Kidney capillary endothelial cell (primary cell): ENCODE results near the gene MRPS18C.
"Not testable (repeated sequence)": the region's sequence is repeated elsewhere in the genome, so short reads cannot be mapped to it uniquely, and the experiment has no call there.

Experiments
- DNase-seq: peaks from one replicate; pipeline ENCODE4 v3.0.0-alpha.2; 2018; ENCODE audit warnings: low spot score

Gene MRPS18C

DNA sequence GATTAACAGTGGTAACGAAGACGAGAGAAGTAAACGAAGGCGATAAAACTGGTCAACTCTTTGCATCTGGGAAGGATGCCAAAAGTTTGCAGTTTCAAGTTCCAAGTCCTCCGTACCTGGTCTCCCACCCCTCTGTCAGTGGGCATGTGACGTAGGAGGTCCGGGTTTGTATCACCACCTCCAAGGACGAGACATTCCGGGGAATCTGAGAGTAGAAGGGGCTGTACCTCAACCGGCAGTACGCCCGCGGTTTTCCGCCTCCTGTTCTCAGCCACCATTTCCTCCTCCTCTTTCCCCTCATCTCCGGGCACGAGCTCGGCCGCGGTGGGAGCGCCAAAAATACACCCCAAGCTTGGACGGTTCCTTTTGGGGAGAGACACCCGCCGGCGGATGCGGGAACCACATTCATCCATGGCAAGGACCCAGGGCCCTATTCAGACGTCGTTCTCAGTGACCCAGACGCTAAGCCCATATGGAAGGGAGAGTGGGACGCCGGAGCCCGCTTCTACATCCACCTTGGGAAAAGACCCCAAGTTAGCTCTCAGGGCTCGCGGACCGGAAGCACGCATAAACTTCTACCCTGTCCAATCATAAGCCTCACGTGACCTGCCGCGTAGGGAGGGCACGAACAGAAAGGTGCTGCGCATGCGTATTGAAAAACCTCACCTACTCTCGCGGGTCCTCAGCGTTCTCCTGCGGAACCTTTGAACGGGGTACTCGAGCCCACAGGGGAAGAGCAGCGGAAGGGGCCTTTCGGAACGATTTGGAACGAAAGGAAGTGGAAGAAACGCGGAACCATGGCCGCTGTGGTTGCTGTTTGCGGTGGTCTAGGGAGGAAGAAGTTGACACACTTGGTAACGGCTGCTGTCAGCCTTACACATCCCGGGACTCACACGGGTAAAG is at the start of gene MRPS18C, which contains the start of gene HELQ:
TSS of gene MRPS18C (plus strand) at position 778 of the 903 bp plus-strand sequence. CDS start at position 798, 20 bp downstream.
TSS of gene HELQ (minus strand) at position 543 of the 903 bp plus-strand sequence. CDS start at position 413, 130 bp downstream.
- DNase-seq: peak; percentile 99

DNA sequence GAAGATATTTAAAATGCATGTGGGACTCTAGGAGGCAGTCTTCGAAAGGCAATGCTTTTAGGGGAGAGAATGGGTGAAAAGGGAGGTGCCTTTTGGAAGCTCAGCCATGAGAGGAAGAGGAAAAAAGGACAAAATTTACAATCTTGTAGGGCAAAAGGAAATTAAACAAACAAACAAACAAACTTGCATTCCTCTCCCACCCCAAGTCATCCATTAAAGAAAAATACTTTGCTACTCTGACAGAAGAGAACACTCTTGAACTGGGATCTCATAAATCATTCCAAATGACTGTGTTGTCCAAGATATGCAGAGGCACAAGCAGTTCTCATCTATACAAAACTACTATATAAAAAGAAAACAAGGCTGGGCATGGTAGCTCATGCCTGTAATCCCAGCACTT is 47.0 kb upstream of the MRPS18C start:
- no peak for DNase-seq

GRCh38 chr4:83413676-83414075 is 42.2 kb upstream of the MRPS18C start:
- no peak for DNase-seq

DNA sequence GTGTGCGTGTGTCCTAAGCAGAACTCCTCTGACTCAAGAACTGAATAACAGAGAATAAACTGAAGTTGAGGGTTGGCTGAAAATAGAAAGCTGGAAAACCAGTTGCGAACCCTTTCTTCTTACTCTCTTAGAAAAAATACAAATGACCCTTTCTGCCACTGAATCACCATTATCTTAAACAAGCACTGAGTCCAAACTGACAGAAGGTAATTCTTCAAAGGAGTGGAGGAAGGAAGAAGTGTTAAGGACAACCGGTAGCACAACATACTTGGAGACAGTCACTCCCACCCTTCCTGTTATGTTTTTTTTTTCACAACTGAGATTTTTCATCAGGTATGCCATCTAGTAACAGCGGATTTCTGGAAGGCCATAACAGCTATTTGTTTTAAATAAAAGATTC is 38.3 kb upstream of the MRPS18C start:
- DNase-seq: no peak

- DNase-seq: no peak
Observed at GRCh38 chr4:83418211-83418610, 37.6 kb upstream of the MRPS18C start.

DNA sequence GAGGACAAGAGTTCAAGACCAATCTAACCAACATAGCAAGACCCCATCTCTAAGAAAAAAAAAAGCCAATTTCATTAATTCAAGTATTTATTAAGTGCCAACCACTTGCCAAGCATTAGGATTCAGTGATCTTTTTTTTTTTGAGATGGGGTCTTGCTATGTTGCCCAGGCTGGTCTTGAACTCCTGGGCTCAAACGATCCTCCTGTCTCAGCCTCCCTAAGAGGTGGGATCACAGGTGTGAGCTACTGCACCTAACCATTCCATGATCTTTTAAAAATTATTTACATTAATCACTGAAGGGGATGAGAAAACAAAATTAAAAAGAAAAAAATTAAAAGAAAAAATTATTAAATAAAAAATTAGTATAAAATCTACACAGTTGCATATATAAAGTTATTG is 24.7 kb upstream of the MRPS18C start:
- DNase-seq: no peak

- DNase-seq: no peak
Observed at GRCh38 chr4:83436680-83437079, 19.2 kb upstream of the MRPS18C start.

DNA sequence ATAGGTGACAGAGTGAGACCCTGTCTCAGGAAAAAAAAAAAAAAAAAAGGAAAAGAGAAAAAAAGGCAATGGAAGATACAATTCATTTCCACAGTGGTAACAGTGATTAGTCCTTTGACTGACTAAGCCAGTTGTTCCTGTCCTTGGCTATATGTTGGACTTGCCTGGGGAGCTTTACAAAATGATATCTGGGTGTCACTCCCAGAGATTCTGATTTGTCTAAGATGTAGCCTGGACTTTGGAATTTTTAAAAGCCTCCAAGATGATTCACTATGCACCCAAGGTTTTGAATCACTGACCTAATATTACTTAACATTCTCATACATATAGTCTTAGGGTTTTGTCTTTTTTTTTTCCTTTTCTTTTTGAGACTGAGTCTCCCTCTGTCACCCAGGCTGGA is 17.1 kb upstream of the MRPS18C start:
- no peak for DNase-seq

- no peak for DNase-seq
Observed at GRCh38 chr4:83440148-83440814, 15.6 kb upstream of the MRPS18C start.

GRCh38 chr4:83440899-83441298 is 15.0 kb upstream of the MRPS18C start:
- DNase-seq: no peak

DNA sequence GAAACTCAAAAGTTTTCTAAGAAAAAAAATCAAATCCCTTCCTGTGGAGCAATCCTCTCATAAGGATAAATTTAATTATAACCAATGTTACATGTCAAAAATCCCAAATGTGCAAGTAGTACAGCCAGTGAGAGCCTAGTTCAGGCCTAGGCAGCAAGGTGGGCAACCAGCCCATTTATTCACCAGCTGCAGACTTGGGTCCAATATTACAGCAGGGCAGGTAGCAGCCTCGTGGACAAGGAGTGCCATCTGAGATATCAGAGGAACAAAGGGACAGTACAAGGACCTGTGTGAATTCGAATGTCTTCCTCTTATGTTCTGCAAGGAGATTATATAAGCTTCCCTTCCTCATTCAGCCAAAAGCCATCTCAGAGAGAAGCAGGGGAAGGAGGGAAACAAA is 6.8 kb upstream of the MRPS18C start:
- DNase-seq: no peak

GRCh38 chr4:83454686-83455085 is 1.2 kb upstream of the MRPS18C start:
- DNase-seq: peak; percentile 7

- DNase-seq: no peak
Observed at GRCh38 chr4:83456184-83456501, 285 bp downstream of the MRPS18C start.

- DNase-seq: no peak
Observed at GRCh38 chr4:83473423-83473822, 17.6 kb downstream of the MRPS18C start.

DNA sequence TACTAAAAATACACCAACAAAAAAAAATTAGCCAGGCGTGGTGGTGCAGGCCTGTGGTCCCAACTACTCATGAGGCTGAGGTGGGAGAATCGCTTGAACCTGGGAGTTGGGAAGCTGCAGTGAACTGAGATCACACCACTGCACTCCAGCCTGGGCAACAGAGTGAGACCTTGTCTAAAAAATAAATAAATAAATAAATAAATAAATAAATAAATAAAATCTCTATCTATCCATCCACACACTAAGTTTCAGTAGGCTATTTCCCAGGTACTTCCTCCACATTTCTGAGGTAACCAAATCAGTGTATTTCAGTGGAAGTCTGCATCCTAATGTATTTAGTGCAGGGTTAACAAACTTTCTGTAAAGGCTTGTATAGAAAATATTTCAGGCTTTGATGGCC is 18.1 kb downstream of the MRPS18C start:
- no peak for DNase-seq

- DNase-seq: peak; percentile 90
Observed at GRCh38 chr4:83484500-83485461, 28.9 kb downstream of the MRPS18C start, which contains the start of gene ABRAXAS1. ABRAXAS1 (minus strand) TSS chr4:83485100; CDS start chr4:83485072, 28 bp downstream.

- no peak for DNase-seq
Observed at GRCh38 chr4:83486457-83487129, 30.7 kb downstream of the MRPS18C start.

GRCh38 chr4:83489711-83490326 is 34.0 kb downstream of the MRPS18C start:
- DNase-seq: no peak

- DNase-seq: peak; percentile 26
Observed at GRCh38 chr4:83490876-83491450, 35.1 kb downstream of the MRPS18C start.

- not testable (repeated sequence) for DNase-seq
Observed at GRCh38 chr4:83496085-83496917, 40.4 kb downstream of the MRPS18C start.
